MM.1S (cell line): Measurements from ENCODE around the gene RP9.

ENCODE experiments used
- DNase-seq: peaks from one replicate; pipeline ENCODE4 v3.0.0-alpha.2; 2015
- H2AFZ ChIP-seq: fragments of 300-600 bp; sonication (generic); 2 replicates; pipeline ENCODE4 v1.6.0; 2016; ENCODE audit warnings: antibody characterized with exemption, low read length
- H3F3A ChIP-seq: fragments of 300-600 bp; sonication (generic); 2 replicates; pipeline ENCODE4 v1.6.1; 2016; ENCODE audit warnings: mild to moderate bottlenecking, antibody characterized with exemption, low read length, moderate library complexity, mixed read lengths; ENCODE audit not compliant: insufficient read depth
- H3K27ac ChIP-seq: fragments of 300-600 bp; sonication (generic); 2 replicates; pipeline ENCODE4 v1.5.1; 2016; ENCODE audit warnings: mild to moderate bottlenecking, low read length
- H3K27me3 ChIP-seq: fragments of 300-600 bp; sonication (generic); replicated peaks from 2 replicates; pipeline ENCODE4 v1.6.0; 2016; ENCODE audit warnings: low read length; ENCODE audit not compliant: insufficient read depth
- H3K36me3 ChIP-seq: fragments of 300-600 bp; sonication (generic); replicated peaks from 2 replicates; pipeline ENCODE4 v1.6.1; 2016; ENCODE audit warnings: mild to moderate bottlenecking, low read length, mixed read lengths; ENCODE audit not compliant: insufficient read depth
- H3K4me1 ChIP-seq: fragments of 300-600 bp; sonication (generic); 2 replicates; pipeline ENCODE4 v1.6.1; 2016; ENCODE audit warnings: low read length, mixed read lengths
- H3K4me2 ChIP-seq: fragments of 300-600 bp; sonication (generic); 2 replicates; pipeline ENCODE4 v1.6.0; 2016; ENCODE audit warnings: low read depth, low read length
- H3K4me3 ChIP-seq: fragments of 300-600 bp; sonication (generic); 2 replicates; pipeline ENCODE4 v1.5.1; 2016; ENCODE audit warnings: low read length, mixed read lengths
- H3K79me2 ChIP-seq: fragments of 300-600 bp; sonication (generic); 2 replicates; pipeline ENCODE4 v1.6.1; 2016; ENCODE audit warnings: mixed run types, low read length, mixed read lengths
- H3K9ac ChIP-seq: fragments of 300-600 bp; sonication (generic); 2 replicates; pipeline ENCODE4 v1.6.1; 2016; ENCODE audit warnings: low read length, mixed read lengths
- H3K9me2 ChIP-seq: fragments of 300-600 bp; sonication (generic); replicated peaks from 2 replicates; pipeline ENCODE4 v1.6.1; 2016; ENCODE audit warnings: mild to moderate bottlenecking, low read length, mixed read lengths; ENCODE audit not compliant: insufficient read depth
- H3K9me3 ChIP-seq: fragments of 300-600 bp; sonication (generic); replicated peaks from 2 replicates; pipeline ENCODE4 v1.6.1; 2016; ENCODE audit warnings: mild to moderate bottlenecking, low read length, mixed read lengths; ENCODE audit not compliant: insufficient read depth
- H4K20me1 ChIP-seq: fragments of 300-600 bp; sonication (generic); 2 replicates; pipeline ENCODE4 v1.6.1; 2016; ENCODE audit warnings: mild to moderate bottlenecking, low read length, moderate library complexity, mixed read lengths; ENCODE audit not compliant: insufficient read depth
- CTCF ChIP-seq: fragments of 300-600 bp; sonication (generic); IDR thresholded peaks from 2 replicates; pipeline ENCODE4 v1.5.1; 2016; ENCODE audit warnings: antibody characterized with exemption, low read length, mixed read lengths
- EZH2 ChIP-seq: fragments of 300-600 bp; sonication (generic); optimal IDR thresholded peaks from 2 replicates; pipeline ENCODE3; 2017; ENCODE audit warnings: low read depth, mild to moderate bottlenecking, antibody characterized with exemption, low read length, mixed read lengths
- EZH2phosphoT487 ChIP-seq: fragments of 300-600 bp; sonication (generic); IDR thresholded peaks from 2 replicates; pipeline ENCODE4 v1.6.1; 2018; ENCODE audit warnings: antibody characterized with exemption, low read length

The RP9 gene, protein sequence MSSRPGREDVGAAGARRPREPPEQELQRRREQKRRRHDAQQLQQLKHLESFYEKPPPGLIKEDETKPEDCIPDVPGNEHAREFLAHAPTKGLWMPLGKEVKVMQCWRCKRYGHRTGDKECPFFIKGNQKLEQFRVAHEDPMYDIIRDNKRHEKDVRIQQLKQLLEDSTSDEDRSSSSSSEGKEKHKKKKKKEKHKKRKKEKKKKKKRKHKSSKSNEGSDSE

GRCh38 chr7:33109005-33109757 lies at the start of gene RP9:
RP9 (minus strand) TSS chr7:33109404; CDS start chr7:33109372, 32 bp downstream.
- Histone ChIP-seq H4K20me1 (peaks cover 9% of the 10 kb centered on the region; the same call in 1 of the 2 replicates), H3K4me2 (peak within 1 kb of the TSS; percentile 93), H3K4me3 (peak within 1 kb of the TSS; percentile 89), H3K4me1 (peaks cover 13% of the 10 kb centered on the region; the same call in 1 of the 2 replicates), H3K27ac (peak within 1 kb of the TSS; percentile 41; the same call in 1 of the 2 replicates), H3K9me3 (no peaks in the 10 kb centered on the region), H2AFZ (peak within 1 kb of the TSS; percentile 75), H3K79me2 (peaks cover 48% of the 10 kb centered on the region), H3K27me3 (peaks cover 10% of the 10 kb centered on the region; the same call in 1 of the 2 replicates), H3K9ac (peak within 1 kb of the TSS; percentile 71), H3K9me2 (no peaks in the 10 kb centered on the region), H3K36me3 (no peaks in the 10 kb centered on the region), H3F3A (peaks cover 25% of the 10 kb centered on the region)
- DNase-seq, result peak; percentile 77
- TF ChIP-seq CTCF (peak; percentile 38), EZH2phosphoT487 (no peak), EZH2 (no peak)

GRCh38 chr7:33157781-33158180 lies 48.6 kb upstream of the RP9 start:
- Histone ChIP-seq H3K4me3 (no peak overlapping the region), H3K36me3 (no peaks in the 10 kb centered on the region), H3F3A (no peaks in the 10 kb centered on the region), H3K27me3 (no peaks in the 10 kb centered on the region), H4K20me1 (no peaks in the 10 kb centered on the region), H2AFZ (no peak overlapping the region), H3K9ac (no peak overlapping the region), H3K9me3 (no peaks in the 10 kb centered on the region), H3K4me1 (peaks cover 13% of the 10 kb centered on the region; the same call in 1 of the 2 replicates), H3K4me2 (peak overlapping the region; percentile 20; the same call in 1 of the 2 replicates), H3K9me2 (no peaks in the 10 kb centered on the region), H3K79me2 (no peaks in the 10 kb centered on the region), H3K27ac (no peak overlapping the region)
- TF ChIP-seq CTCF (no peak), EZH2 (no peak), EZH2phosphoT487 (no peak)
- no peak for DNase-seq

DNA sequence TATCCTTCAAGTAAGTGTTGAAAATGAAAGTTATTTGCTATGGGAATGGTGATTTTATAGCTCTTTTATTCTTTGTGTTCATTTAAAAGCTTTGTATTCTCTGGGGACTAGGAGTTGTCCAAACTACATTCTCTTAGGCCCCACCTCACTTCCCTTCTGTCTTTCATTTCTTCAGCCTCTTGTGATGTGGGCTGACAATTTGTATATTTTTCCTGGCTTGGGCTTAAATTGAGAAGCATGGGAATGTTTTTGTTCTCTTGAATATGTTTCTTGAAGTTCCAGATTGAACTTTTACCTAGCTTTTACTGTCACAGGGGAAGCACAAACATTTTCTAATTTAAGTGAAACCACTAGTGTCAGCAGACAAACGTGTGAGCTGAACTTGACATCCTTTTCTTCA lies 48.1 kb upstream of the RP9 start:
- H3K36me3 ChIP-seq, result no peaks in the 10 kb centered on the region
- H3K4me1 ChIP-seq, result peaks cover 13% of the 10 kb centered on the region; the same call in 1 of the 2 replicates
- no peaks in the 10 kb centered on the region for H3K9me2 ChIP-seq
- no peaks in the 10 kb centered on the region for H3K27me3 ChIP-seq
- H3K9me3 ChIP-seq, result no peaks in the 10 kb centered on the region
- peak; percentile 33 for DNase-seq
- no peaks in the 10 kb centered on the region for H3K79me2 ChIP-seq
- no peaks in the 10 kb centered on the region for H3F3A ChIP-seq
- H3K4me2 ChIP-seq, result peak overlapping the region; percentile 20; the same call in 1 of the 2 replicates
- H2AFZ ChIP-seq, result no peak overlapping the region
- H3K4me3 ChIP-seq, result no peak overlapping the region
- TF ChIP-seq EZH2phosphoT487, result no peak
- TF ChIP-seq CTCF, result no peak
- TF ChIP-seq EZH2, result no peak
- H4K20me1 ChIP-seq, result no peaks in the 10 kb centered on the region
- H3K27ac ChIP-seq, result no peak overlapping the region
- H3K9ac ChIP-seq, result no peak overlapping the region
